ENCODE data around the gene SUPT6H.

The SUPT6H gene

GRCh38 chr17:28747051-28747691 lies 85.2 kb downstream of the SUPT6H start:
- no peak overlapping the region for H3K4me3 Mint-ChIP-seq
- peak overlapping the region; percentile 99 for H3K27ac Mint-ChIP-seq
- H3K4me1 Mint-ChIP-seq, result peaks cover 27% of the 10 kb centered on the region
- no peaks in the 10 kb centered on the region for H3K27me3 Mint-ChIP-seq
- no peaks in the 10 kb centered on the region for H3K9me3 Mint-ChIP-seq
- ATAC-seq (ENCODE audit: low read depth) (no peak), DNase-seq (ENCODE audit: low spot score in 2 of 2) (no peak)
- H3K36me3 Mint-ChIP-seq, result peaks cover 7% of the 10 kb centered on the region

DNA sequence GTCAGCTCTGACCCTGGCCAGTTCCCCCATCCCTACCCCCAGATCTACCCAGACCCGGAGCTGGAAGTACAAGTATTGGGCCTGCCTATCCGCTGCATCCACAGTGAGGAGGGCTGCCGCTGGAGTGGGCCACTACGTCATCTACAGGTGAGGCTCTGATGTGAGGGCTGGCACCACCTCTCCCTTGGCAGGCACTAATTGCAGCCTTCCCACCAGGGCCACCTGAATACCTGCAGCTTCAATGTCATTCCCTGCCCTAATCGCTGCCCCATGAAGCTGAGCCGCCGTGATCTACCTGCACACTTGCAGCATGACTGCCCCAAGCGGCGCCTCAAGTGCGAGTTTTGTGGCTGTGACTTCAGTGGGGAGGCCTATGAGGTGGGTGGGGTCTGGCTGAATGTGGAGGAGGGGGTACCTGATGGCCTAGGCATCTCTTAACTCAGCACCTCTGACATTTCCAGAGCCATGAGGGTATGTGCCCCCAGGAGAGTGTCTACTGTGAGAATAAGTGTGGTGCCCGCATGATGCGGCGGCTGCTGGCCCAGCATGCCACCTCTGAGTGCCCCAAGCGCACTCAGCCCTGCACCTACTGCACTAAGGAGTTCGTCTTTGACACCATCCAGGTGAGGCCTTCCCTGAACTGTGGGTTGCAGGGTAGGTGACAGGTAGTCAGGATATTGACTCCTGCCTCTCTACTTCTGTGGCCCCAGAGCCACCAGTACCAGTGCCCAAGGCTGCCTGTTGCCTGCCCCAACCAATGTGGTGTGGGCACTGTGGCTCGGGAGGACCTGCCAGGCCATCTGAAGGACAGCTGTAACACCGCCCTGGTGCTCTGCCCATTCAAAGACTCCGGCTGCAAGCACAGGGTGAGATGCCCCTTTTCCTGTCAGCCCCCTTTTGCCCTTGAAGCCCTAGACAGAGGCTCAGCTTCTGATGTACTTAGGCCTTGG lies 86.1 kb downstream of the SUPT6H start:
- H3K4me1 Mint-ChIP-seq, result peaks cover 25% of the 10 kb centered on the region
- no peak overlapping the region for H3K4me3 Mint-ChIP-seq
- H3K36me3 Mint-ChIP-seq, result peaks cover 7% of the 10 kb centered on the region
- no peaks in the 10 kb centered on the region for H3K27me3 Mint-ChIP-seq
- H3K9me3 Mint-ChIP-seq, result no peaks in the 10 kb centered on the region
- DNase-seq (ENCODE audit: low spot score in 2 of 2) (no peak), ATAC-seq (ENCODE audit: low read depth) (no peak)
- peak overlapping the region; percentile 62 for H3K27ac Mint-ChIP-seq

DNA sequence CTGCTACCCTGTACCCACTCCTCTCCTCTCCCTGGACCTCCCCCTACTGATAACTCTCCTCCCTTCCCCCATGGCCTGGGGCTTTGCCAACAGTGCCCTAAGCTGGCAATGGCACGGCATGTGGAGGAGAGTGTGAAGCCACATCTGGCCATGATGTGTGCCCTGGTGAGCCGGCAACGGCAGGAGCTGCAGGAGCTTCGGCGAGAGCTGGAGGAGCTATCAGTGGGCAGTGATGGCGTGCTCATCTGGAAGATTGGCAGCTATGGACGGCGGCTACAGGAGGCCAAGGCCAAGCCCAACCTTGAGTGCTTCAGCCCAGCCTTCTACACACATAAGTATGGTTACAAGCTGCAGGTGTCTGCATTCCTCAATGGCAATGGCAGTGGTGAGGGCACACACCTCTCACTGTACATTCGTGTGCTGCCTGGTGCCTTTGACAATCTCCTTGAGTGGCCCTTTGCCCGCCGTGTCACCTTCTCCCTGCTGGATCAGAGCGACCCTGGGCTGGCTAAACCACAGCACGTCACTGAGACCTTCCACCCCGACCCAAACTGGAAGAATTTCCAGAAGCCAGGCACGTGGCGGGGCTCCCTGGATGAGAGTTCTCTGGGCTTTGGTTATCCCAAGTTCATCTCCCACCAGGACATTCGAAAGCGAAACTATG lies 87.0 kb downstream of the SUPT6H start:
- peaks cover 7% of the 10 kb centered on the region for H3K36me3 Mint-ChIP-seq
- H3K27me3 Mint-ChIP-seq, result no peaks in the 10 kb centered on the region
- H3K9me3 Mint-ChIP-seq, result no peaks in the 10 kb centered on the region
- no peak overlapping the region for H3K4me3 Mint-ChIP-seq
- ATAC-seq (ENCODE audit: low read depth) (no peak), DNase-seq (ENCODE audit: low spot score in 2 of 2) (no peak)
- peak overlapping the region; percentile 62 for H3K27ac Mint-ChIP-seq
- peaks cover 23% of the 10 kb centered on the region for H3K4me1 Mint-ChIP-seq

- Mint-ChIP-seq H3K27me3 (no peaks in the 10 kb centered on the region), H3K4me3 (no peak overlapping the region), H3K27ac (peak overlapping the region; percentile 62), H3K9me3 (no peaks in the 10 kb centered on the region), H3K36me3 (peaks cover 7% of the 10 kb centered on the region), H3K4me1 (peaks cover 23% of the 10 kb centered on the region)
- no peak for ATAC-seq (ENCODE audit: low read depth)
- DNase-seq (ENCODE audit: low spot score in 2 of 2), result no peak
These were observed 87.6 kb downstream of the SUPT6H start for GRCh38 chr17:28749516-28750177.

DNA sequence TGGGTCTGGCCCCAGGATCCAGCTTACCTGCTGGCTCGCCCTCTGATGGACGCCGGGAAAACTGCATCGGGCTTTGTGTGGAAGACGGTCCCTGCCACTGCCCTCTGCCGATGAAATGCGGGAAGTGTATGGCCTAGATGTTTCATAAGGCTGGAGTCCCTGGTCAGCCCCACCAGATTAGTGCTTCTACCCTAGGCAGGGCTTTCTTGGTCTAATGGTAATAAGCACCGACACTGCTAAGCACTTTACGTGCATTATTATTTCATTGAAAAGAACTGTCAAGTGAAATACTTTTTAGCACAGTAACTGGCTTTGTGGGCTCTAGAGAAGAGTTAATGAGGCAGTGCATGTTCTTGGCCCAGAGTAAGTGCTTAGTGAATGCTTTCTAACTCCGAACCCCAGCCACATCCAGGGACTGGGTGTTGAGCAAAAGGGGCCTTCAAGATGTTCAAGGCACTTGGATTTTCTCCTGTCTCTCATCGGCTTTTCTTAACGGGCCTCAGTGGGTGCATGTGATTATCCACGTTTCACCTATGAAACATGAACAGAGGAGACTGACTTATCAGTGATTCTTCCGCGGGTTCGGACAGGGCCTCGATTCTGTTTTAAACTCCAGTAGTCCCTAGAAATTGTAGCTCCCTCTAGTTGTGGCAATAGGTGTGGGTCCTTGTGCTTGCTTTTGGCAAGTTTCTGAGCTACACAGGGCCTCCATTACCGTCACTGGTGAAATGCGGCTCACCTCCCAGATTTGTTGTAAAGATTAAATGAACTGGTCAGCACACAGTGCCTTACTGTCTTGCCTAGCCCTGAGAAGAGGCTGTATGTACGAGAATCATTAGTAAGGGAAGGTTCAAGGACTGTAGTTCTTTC lies 88.4 kb downstream of the SUPT6H start:
- peak; percentile 92 to 93 for DNase-seq (ENCODE audit: low spot score in 2 of 2)
- H3K4me1 Mint-ChIP-seq, result peaks cover 22% of the 10 kb centered on the region
- ATAC-seq (ENCODE audit: low read depth), result peak; percentile 72
- peaks cover 7% of the 10 kb centered on the region for H3K36me3 Mint-ChIP-seq
- H3K27ac Mint-ChIP-seq, result peak overlapping the region; percentile 62
- no peak overlapping the region for H3K4me3 Mint-ChIP-seq
- H3K9me3 Mint-ChIP-seq, result no peaks in the 10 kb centered on the region
- H3K27me3 Mint-ChIP-seq, result no peaks in the 10 kb centered on the region

- H3K9me3 Mint-ChIP-seq, result no peaks in the 10 kb centered on the region
- ATAC-seq (ENCODE audit: low read depth) (no peak), DNase-seq (ENCODE audit: low spot score in 2 of 2) (no peak)
- H3K27me3 Mint-ChIP-seq, result no peaks in the 10 kb centered on the region
- no peak overlapping the region for H3K4me3 Mint-ChIP-seq
- no peak overlapping the region for H3K27ac Mint-ChIP-seq
- peaks cover 11% of the 10 kb centered on the region for H3K36me3 Mint-ChIP-seq
- peaks cover 9% of the 10 kb centered on the region for H3K4me1 Mint-ChIP-seq
These were observed 89.8 kb downstream of the SUPT6H start for GRCh38 chr17:28751600-28752366.

All from memory B cell (primary cell).